HG03565 (cell line): ENCODE results near the gene PTH.

Experiments
- ATAC-seq: cut with Tn5 transposase; IDR thresholded peaks from one replicate; pipeline ENCODE4 v1.9.1; 2021; ENCODE audit warnings: mild to moderate bottlenecking, moderate library complexity; ENCODE audit not compliant: unreplicated experiment

PTH gene

DNA sequence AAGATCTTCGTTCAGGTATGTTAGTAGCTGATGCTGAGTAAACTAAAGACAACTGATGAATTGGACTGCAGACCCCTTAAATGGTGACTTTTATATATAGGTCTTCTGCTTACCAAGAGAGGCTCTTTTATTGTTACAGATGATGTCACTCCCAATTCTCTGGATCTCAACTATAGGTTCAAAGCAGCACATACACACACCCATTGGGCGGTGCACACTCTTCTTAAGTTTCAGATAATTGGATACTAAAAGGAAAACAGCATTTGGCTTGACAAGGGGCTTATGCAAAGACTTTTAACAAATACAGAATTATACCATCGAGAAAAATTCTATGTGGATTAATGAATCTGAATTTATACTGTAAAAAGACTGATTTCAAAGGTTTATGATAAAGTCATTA lies at the start of gene PTH:
Gene PTH (minus strand): TSS at position 69 of the 400 bp plus-strand sequence. CDS start 3,142 bp downstream, outside the sequence.
- ATAC-seq, result no peak

DNA sequence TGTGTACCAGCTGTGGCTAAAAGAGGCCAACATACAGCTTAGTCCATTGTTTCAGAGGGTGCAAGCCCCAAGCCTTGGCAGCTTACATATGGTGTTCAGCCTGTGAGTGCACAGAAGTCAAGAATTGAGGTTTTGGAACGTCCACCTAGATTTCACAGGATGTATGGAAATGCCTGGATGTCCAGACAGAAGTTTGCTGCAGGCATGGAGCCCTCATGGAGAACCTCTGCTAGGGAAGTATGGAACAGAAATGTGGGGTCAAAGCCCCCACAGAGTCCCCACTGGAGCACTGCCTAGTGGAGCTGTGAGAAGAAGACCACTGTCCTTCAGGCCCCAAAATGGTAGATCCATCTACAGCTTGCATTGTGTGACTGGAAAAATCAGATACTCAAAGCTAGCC lies 42.2 kb upstream of the PTH start:
- no peak for ATAC-seq

DNA sequence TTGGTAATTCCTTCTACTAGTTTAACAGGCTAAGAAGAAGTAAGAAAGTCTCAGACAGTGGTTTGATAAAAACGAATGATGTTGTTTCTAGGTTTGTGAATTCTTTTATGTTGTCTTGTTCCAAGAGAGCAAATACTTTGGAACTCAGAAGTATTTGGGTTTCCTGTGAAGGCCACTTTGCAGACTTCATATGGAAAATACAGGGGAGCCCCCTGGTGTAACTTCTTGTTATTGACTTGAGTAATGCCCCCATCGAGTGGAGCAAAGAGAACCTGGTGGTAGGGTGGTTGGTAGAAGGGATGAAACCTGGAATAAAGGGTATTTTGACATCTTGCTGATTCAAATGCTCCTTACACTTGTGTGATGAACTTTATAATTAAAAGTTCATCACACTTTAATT lies 40.0 kb upstream of the PTH start:
- ATAC-seq, result no peak

DNA sequence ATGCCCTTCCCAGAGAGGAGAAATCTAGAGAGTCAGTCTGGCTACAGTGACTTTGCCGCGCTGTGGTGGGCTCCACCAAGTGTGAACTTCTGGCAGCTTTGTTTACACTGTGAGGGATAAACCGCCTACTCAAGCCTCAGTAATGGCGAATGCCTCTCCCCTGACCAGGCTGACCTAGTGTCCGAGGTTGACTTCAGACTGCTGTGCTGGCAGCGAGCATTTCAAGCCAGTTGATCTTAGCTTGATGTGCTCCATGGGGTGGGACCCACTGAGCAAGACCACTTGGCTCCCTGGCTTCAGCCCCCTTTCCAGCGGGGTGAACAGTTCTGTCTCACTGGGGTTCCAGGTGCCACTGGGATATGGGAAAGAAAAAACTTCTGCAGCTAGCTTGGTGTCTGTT lies 38.6 kb upstream of the PTH start:
- no peak for ATAC-seq

DNA sequence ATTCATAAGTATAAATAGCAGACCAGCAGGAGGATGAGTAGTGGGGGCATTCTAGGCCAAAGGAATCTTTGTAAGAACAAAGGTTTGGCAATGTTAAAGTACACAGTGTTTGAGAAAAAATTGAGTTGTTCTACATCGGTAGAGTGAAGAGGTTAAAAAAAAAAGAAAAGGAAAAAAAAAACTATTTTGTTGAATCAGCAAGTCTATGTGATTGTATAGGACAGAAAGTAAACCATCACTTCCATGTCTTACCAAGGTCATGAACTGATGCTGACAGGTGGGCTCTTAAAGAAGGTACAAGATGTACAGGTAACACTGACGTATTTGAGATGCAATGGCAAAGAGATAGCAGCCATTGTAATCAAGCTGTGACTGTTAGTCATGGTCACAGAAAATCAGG lies 29.5 kb upstream of the PTH start:
- ATAC-seq, result no peak

DNA sequence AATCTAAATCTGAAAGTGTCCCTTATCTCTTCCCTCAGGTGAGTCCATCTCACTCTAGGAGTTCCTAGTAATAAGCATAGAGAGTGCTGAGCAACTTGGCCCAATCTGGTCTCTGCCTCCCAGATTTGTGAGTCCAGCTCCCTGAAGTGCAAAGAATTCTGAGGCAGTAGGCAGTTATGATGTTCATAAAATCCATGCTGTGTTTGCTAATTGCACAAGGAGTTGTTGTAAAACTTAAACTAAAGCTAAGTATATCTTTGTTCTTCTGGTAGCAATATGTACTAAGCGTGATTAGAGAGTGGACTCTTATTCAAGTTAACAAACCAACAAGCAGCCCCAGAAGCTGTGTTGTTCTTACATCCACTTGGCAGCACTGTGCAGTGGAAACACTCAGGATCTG lies 7.6 kb upstream of the PTH start:
- ATAC-seq, result no peak

DNA sequence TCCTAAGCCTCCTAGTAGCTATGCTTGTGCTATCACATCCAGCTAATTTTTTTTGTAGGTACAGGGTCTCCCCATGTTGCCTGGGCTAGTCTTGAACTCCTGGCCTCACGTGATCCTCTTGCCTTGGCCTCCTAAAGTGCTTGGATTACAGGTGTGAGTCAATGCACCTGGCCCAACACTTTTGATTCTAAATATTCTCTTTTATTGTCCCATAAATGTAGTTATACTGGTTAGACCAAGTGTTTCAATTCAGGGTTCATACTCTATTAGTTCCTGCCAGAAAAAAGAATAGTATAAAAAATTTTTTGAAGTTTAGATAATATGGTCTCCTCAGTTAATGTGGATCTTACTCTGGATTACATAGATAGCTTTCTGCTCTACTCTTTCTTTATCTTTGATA lies 6.7 kb upstream of the PTH start:
- ATAC-seq, result no peak

DNA sequence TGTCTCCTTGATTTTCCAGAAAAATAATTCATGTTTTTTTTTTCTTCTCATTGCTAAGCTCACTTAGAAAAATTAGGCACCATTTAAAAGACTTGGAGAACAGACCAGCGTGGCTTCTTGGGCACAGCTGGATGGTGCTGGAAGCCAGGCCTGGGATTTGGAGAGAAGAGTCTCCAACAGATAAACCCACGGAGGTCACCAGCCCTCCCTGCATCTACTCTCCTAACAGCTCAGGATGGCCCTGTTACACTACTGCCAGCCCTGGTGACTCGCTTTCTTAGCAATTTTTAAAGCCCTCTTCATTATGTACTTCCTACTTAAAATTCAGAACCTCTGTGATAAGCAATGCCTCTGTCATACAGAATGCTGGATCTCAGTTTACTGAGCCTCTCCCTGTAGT lies 1.7 kb downstream of the PTH start:
- no peak for ATAC-seq

DNA sequence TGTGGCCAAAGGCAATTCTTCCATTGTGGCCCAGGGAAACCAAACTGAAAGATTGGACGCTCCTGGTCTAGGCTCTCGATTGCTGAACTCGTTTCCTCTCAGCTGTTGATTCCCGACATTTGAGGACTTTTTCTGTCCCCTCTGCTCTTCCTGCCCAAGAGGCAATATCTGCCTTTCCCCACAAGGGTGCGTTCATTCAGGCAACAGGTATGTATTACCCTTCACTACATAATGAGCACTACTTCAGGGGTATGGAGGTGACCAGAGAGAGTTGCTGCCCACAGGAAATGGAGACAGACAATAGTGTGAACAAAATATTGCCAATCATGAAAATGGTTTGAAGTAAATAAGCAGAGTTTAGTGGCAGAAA lies 8.2 kb downstream of the PTH start:
- peak; percentile 59 for ATAC-seq

DNA sequence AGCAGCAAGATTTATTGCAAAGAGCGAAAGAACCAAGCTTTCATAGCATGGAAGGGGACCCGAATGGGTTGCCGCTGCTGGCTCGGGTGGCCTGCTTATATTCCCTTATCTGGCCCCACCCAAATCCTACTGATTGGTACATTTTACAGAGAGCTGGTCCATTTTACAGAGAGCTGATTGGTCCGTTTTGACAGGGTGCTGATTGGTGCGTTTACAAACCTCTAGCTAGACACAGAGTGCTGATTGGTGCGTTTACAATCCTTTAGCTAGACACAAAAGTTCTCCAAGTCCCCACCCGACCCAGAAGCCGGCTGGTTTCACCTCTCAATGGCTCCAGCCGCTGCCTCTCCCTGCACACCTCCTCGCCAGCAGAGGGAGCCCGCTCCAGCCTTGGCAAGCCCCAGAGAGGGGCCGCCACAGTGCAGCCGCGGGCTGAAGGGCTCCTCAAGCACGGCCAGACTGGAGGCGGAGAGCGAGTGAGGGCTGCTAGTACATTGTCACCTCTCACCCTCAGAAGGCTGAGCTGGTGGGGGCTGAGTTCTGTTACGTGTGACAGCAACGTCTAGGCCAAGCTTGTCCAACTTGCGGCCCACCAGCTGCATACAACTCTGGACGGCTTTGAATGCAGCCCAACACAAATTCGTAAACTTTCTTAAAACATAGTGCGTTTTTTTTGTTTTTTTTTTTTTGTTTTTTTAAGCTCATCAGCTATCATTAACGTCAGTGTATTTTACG lies 8.7 kb downstream of the PTH start:
- ATAC-seq, result peak; percentile 98

DNA sequence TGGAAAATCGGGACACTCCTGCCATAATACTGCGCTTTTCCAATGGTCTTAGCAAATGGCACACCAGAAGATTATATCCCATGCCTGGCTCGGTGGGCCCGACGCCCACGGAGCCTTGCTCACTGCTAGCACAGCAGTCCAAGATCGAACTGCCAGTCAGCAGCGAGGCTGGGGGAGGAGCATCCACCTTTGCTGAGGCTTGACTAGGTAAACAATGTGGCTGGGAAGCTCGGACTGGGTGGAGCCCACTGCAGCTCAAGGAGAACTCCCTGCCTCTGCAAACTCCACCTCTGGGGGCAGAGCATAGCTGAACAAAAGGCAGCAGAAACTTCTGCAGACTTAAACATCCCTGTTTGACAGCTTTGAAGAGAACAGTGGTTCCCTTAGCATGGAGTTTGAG lies 15.6 kb downstream of the PTH start:
- ATAC-seq, result no peak

DNA sequence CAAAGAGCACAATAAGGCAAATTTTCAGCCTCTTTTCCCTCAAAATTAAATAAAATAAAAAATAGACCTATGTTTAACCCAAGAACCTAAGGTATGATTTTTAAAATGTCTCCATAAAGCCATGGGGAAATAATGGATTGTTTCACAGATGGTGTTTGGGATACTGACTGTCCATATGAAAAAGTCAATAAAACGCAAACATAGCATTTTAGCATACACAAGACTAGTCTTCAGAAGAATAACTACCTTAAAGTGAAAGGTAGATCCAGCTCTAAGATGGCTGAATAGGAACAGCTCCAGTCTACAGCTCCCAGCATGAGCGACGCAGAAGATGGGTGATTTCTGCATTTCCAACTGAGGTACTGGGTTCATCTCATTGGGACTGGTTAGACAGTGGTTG lies 16.1 kb downstream of the PTH start:
- ATAC-seq, result no peak

DNA sequence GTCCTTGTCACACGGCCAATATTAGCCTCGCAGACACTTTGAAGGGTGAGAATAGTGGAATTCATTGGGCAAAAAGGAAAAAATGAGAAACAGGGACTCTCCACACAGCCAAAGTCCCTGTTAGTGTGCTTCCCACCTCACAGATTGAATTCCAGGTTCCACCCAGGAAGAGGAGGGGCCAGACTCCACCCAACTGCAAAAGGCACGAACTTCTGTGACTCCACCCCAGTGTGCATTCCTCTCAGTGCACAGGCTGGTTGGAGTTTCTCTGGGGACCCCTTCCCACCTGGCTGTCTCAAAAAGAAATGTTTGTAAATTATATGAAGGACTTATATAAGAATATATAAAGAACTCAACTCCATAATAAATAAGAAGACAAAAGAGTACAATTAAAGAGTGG lies 20.7 kb downstream of the PTH start:
- no peak for ATAC-seq

DNA sequence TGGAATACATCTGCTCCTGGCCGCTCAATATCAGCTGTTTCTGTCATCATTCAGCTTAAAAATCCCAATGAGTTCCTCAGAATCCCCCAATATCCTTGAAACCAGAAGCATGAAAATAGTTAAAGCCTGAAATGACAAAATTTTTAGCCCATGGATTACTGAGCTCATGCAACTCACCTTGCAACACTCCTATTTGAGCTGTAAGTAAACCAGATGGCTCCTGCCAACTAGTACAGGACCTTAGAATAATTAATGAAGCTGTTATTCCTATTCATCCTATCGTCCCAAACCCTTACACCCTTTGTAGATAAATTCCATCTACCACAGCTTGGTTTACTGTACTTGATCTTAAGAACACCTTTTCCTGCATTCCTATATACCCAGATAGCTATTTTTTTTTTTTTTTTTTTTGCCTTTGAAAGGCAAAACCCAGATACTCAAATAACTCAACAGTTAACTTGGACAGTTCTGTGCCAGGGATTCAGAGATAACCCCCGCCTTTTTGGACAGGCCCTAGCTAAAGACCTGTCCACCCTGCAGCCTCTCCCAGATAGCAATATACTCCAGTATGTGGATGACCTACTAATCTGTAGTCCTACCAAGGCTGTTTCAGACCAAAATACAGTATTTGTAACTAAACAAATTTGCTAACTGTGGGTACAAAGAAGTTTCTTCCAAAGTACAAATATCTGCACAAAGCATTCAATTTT lies 22.6 kb downstream of the PTH start:
- ATAC-seq, result no peak

DNA sequence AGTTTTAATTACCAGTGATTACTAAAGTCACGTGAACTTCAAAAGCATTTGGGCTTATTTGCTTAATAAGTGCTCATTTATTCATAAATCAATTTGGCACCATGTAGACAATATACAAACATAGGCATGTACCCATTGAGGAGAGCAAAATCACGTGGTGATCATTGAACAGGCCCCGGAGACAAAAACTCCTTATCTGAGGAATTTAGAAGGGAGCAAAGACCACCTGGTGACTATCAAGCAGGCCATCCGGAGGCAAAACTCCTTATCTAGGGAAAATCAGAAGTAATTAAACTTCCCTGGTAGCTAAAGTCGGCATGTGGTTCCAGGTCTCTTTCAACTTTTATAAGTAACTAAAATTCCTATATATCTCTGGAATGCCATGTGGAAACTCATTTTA lies 27.0 kb downstream of the PTH start:
- ATAC-seq, result no peak

DNA sequence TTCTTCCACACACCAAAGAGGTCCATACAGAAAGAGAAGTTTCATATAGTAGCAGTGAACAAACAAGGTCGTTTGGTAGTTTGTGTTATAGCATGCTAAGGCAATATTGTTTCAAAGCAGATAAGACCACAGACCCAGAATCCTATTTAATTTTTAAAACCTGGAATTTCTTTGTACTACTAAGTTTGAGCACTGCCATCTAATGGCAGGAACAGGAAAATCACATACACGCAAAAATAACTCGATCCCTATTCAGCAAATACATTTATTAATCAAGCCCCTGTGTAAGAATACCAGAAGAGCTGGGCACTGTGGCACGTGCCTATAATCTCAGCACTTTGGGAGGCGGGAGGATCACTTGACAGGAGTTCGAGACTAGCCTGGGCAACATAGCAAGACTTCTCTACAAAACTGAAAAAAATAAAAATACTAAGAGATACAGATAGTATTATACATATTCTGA lies 29.9 kb downstream of the PTH start:
- no peak for ATAC-seq

DNA sequence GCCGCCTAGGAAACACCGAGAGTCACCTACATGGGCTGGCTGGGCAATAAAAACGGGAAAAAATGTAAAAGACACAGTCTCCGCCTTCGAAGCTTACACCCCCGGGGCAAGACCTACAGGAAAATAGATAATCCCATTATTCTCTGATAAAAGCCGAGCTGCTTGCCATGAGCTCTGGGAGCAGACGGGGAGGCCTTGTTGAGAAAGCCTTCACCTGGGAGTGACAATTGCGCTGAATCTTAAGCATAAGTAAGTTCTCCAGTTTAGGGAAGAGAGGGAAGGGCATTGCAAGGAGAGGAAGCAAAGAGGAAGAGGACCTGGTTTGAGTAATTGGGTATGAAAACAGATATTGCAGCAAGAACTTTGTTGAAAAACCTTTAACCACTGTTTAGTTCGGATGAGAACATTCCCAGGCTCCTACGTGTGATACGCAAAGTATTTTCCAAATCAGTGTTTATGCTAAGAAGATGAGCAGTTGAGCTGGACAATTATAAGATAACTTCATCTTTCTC lies 32.0 kb downstream of the PTH start:
- no peak for ATAC-seq

DNA sequence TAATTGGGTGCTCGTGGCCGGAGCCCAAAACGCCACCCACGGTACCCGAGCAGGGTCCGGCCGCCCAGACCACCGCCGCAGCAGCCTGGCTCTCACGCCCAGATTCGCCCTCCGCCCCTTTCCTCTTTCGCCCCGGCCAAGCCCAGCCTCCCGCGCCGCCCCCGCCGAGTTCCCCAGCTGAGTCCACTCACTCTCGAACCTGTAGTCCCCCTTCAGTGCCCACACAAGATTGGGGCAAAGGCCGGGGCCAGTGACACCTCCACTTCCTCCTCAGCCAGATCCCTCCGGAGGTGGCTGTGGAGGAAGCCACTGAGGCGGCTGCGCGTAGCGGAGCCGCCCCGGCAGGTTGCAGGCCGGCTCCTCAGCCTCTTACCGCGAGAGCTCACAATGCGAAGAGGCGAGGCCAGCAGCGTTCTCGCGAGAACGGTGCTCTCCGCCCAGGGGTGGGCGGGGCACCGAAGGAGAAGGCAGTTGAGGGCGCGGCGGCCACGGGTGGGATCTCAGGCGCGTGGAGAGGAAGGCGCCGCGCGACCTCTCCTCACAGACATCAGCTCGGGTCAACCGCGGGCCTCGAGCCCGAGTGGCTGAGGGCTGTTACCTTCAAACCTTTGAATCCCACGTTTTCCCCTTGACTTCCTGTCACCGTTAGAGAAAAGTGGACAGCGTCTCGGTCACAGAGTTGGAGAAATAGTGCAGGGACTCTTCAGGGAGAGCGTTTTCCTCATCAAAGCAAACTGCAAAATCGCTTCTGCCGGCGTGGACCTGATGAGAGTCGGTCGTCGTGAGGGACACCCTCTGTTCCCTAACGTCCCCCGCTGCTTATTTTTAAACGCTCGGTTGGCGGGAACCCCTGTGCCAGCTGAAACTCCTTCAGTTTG lies 32.7 kb downstream of the PTH start, which contains the start of gene BTBD10:
Gene BTBD10 (minus strand): TSS at position 322 of the 878 bp plus-strand sequence. CDS start 18,098 bp downstream, outside the sequence.
- ATAC-seq, result peak; percentile 98

DNA sequence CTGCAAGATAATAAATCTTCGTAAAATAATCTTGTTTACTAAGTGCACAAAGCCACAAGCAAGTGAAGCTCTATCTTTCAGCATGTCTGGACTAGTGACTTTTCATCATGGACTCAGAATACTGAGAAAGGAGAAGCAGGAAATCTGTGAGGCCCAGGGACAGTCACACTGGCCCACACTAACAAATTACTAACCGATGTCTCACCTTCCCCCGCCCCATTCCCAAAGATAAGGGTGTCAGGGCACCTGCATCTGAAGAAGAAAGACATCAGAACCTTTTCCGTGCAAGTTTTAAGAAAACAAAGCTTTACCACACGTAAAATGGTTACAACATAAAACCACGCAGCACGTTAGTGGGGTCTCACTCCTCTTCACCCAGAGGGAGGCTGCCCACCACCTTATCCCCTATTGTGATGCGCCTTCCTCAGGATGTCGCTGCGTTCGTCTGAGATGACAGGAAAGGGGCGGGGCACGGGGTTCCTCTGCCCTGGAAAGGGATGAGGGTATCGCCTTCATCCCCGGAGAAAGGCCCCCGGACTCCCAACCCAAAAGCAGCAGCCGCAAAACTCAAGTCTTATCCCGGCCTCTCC lies 33.4 kb downstream of the PTH start:
- ATAC-seq, result peak; percentile 10

DNA sequence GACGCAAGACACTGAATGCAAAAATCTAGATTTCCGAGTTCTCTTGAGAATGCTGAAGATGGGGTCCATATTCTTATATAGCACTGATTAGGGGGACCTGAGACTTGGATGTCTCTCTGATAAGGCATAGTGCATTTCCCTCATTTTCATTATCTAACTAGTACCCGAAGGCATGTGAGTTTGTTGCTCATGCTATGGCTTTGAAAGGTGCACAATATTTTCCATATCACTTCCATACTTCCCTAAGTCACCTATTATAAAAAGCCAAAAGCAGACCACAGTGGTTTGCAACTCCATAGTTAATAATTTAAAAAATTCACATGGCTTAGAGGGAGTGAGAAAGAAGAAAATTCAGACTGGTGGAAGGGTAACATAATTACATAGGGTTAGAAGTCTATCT lies 34.5 kb downstream of the PTH start:
- no peak for ATAC-seq

DNA sequence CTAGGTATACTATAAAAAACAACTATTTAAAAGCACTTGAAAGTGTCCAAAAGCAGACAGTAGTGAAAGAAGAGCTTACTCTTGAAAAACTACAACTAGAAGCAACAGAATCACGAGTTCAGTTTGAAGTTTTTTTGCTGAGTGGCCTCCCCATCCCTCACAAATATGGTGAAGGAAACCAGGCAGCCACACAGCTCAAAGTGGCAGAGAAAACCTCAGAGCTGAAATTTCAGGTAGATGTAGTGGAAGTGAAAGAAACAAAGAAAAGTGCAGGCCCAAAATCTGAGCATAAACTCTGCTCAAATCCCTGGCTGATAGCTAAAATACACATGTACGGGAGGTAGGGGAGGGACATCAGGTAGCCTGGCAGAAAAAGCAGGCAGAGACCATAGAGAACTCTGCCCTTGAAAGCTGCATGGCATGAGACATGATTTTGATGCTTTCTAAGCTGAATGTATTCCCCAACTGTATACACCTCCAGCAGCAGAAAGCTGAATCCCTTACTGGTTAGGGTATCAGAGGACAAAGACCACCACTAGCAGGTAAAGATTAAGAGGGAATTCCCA lies 44.9 kb downstream of the PTH start:
- ATAC-seq, result no peak
